HG03432 (cell line): Measurements from ENCODE around the gene NAA20.

Experiments
- ATAC-seq: cut with Tn5 transposase; IDR thresholded peaks from one replicate; pipeline ENCODE4 v1.9.1; 2021; ENCODE audit warnings: mild to moderate bottlenecking, moderate library complexity; ENCODE audit not compliant: unreplicated experiment

The NAA20 gene

GRCh38 chr20:20014659-20015058, 2.5 kb upstream of the NAA20 start:
- no peak for ATAC-seq

GRCh38 chr20:20017844-20018185, 653 bp downstream of the NAA20 start:
- ATAC-seq: peak; percentile 2

GRCh38 chr20:20018366-20018765, 1.2 kb downstream of the NAA20 start:
- ATAC-seq: no peak

GRCh38 chr20:20019123-20019522, 2.0 kb downstream of the NAA20 start:
- ATAC-seq: no peak

- ATAC-seq: no peak
Observed at GRCh38 chr20:20020908-20021307, 3.7 kb downstream of the NAA20 start.

GRCh38 chr20:20021835-20022234, 4.7 kb downstream of the NAA20 start:
- ATAC-seq: no peak

- peak; percentile 78 for ATAC-seq
Observed at GRCh38 chr20:20022498-20022897, 5.3 kb downstream of the NAA20 start.

- no peak for ATAC-seq
Observed at GRCh38 chr20:20023395-20023794, 6.2 kb downstream of the NAA20 start.

GRCh38 chr20:20024942-20025341, 7.8 kb downstream of the NAA20 start:
- no peak for ATAC-seq

- no peak for ATAC-seq
Observed at GRCh38 chr20:20027284-20027683, 10.1 kb downstream of the NAA20 start.

- ATAC-seq: no peak
Observed at GRCh38 chr20:20031790-20032189, 14.6 kb downstream of the NAA20 start.

- no peak for ATAC-seq
Observed at GRCh38 chr20:20034486-20034885, 17.3 kb downstream of the NAA20 start.

- no peak for ATAC-seq
Observed at GRCh38 chr20:20036756-20037155, 19.6 kb downstream of the NAA20 start.

GRCh38 chr20:20037960-20038359, 20.8 kb downstream of the NAA20 start:
- no peak for ATAC-seq

- no peak for ATAC-seq
Observed at GRCh38 chr20:20038586-20038985, 21.4 kb downstream of the NAA20 start.

- no peak for ATAC-seq
Observed at GRCh38 chr20:20039752-20040387, 22.7 kb downstream of the NAA20 start.

GRCh38 chr20:20051767-20052073, 34.6 kb downstream of the NAA20 start:
- peak; percentile 18 for ATAC-seq

GRCh38 chr20:20052074-20052970, 35.2 kb downstream of the NAA20 start, which contains the start of the genes CFAP61 and CRNKL1:
Gene CFAP61 (plus strand): TSS chr20:20052532. CDS start chr20:20056654, 4,122 bp downstream.
Gene CRNKL1 (minus strand): TSS chr20:20052466. CDS start chr20:20052342, 124 bp downstream.
- peak; percentile 95 for ATAC-seq

GRCh38 chr20:20060234-20060998, 43.3 kb downstream of the NAA20 start:
- ATAC-seq: no peak

- ATAC-seq: no peak
Observed at GRCh38 chr20:20063941-20064702, 47.0 kb downstream of the NAA20 start.

- ATAC-seq: no peak
Observed at GRCh38 chr20:20065361-20065760, 48.2 kb downstream of the NAA20 start.
